ENCODE data around the gene GABPB1. TPM values are rescaled to one million over a fixed set of nuclear protein-coding genes. Genes with fewer than 3 reads are reported as not detected.

The GABPB1 gene
- total RNA-seq, 1 experiment from 2014 or later: 35.3 TPM

- no peak for DNase-seq (ENCODE audit: low spot score)
- Histone ChIP-seq H3K4me3 (ENCODE audit: low read depth, low read length, poor library complexity, severe bottlenecking) (no peak overlapping the region), H3K36me3 (ENCODE audit: insufficient read depth, low read length, poor library complexity, severe bottlenecking) (no peaks in the 10 kb centered on the region), H3K27me3 (replicated peaks; ENCODE audit: insufficient read depth, low read depth, low read length, poor library complexity) (no peaks in the 10 kb centered on the region), H3K9me3 (ENCODE audit: low read depth, low read length, poor library complexity, severe bottlenecking) (no peaks in the 10 kb centered on the region), H3K27ac (ENCODE audit: low read depth, low read length, poor library complexity, severe bottlenecking) (no peak overlapping the region), H3K4me1 (ENCODE audit: insufficient read depth, low read length, poor library complexity, severe bottlenecking) (no peaks in the 10 kb centered on the region)
- ChIA-PET POLR2A (ENCODE audit: low non-redundant PET) (no interaction called here), CTCF (no interaction called here)
- no TSS peak for BruUV-seq (replicated peaks)
- intact Hi-C loops (cut with micrococcal nuclease; ENCODE audit: unreplicated experiment): no loop called here
- TF ChIP-seq CTCF (conservative IDR thresholded peaks at IDR 0.05; ENCODE audit: low read depth, low read length) (no peak), EZH2 (IDR thresholded peaks at IDR 0.05; ENCODE audit: borderline replicate concordance, low read depth, low read length, poor library complexity, severe bottlenecking) (no peak)
Measured at GRCh38 chr15:50249704-50250103, 105.3 kb downstream of the GABPB1 start.

- Histone ChIP-seq H3K27ac (ENCODE audit: low read depth, low read length, poor library complexity, severe bottlenecking) (no peak overlapping the region), H3K4me3 (ENCODE audit: low read depth, low read length, poor library complexity, severe bottlenecking) (no peak overlapping the region), H3K9me3 (ENCODE audit: low read depth, low read length, poor library complexity, severe bottlenecking) (no peaks in the 10 kb centered on the region), H3K27me3 (replicated peaks; ENCODE audit: insufficient read depth, low read depth, low read length, poor library complexity) (no peaks in the 10 kb centered on the region), H3K4me1 (ENCODE audit: insufficient read depth, low read length, poor library complexity, severe bottlenecking) (no peaks in the 10 kb centered on the region), H3K36me3 (ENCODE audit: insufficient read depth, low read length, poor library complexity, severe bottlenecking) (no peaks in the 10 kb centered on the region)
- CTCF ChIA-PET: no interaction called here
- no peak for DNase-seq (ENCODE audit: low spot score)
- no peak for TF ChIP-seq CTCF (conservative IDR thresholded peaks at IDR 0.05; ENCODE audit: low read depth, low read length)
- no peak for TF ChIP-seq EZH2 (IDR thresholded peaks at IDR 0.05; ENCODE audit: borderline replicate concordance, low read depth, low read length, poor library complexity, severe bottlenecking)
- intact Hi-C loops (cut with micrococcal nuclease; ENCODE audit: unreplicated experiment): no loop called here
- POLR2A ChIA-PET (ENCODE audit: low non-redundant PET): no interaction called here
- BruUV-seq (replicated peaks): no TSS peak
Measured at GRCh38 chr15:50248994-50249582, 105.9 kb downstream of the GABPB1 start.

- Histone ChIP-seq H3K27ac (ENCODE audit: low read depth, low read length, poor library complexity, severe bottlenecking) (no peak overlapping the region), H3K27me3 (replicated peaks; ENCODE audit: insufficient read depth, low read depth, low read length, poor library complexity) (no peaks in the 10 kb centered on the region), H3K4me1 (ENCODE audit: insufficient read depth, low read length, poor library complexity, severe bottlenecking) (no peaks in the 10 kb centered on the region), H3K4me3 (ENCODE audit: low read depth, low read length, poor library complexity, severe bottlenecking) (no peak overlapping the region), H3K9me3 (ENCODE audit: low read depth, low read length, poor library complexity, severe bottlenecking) (no peaks in the 10 kb centered on the region), H3K36me3 (ENCODE audit: insufficient read depth, low read length, poor library complexity, severe bottlenecking) (no peaks in the 10 kb centered on the region)
- ChIA-PET POLR2A (ENCODE audit: low non-redundant PET) (no interaction called here), CTCF (no interaction called here)
- no TSS peak for BruUV-seq (replicated peaks)
- TF ChIP-seq EZH2 (IDR thresholded peaks at IDR 0.05; ENCODE audit: borderline replicate concordance, low read depth, low read length, poor library complexity, severe bottlenecking): no peak
- no peak for TF ChIP-seq CTCF (conservative IDR thresholded peaks at IDR 0.05; ENCODE audit: low read depth, low read length)
- intact Hi-C loops (cut with micrococcal nuclease; ENCODE audit: unreplicated experiment): no loop called here
- DNase-seq (ENCODE audit: low spot score): no peak
Measured at GRCh38 chr15:50247819-50248655, 107.0 kb downstream of the GABPB1 start.
